Measurements from ENCODE around the gene ATG2B.

The ATG2B gene

GRCh38 chr14:96272777-96273473 lies 90.2 kb downstream of the ATG2B start:
- H3K9me3 ChIP-seq, result no peaks in the 10 kb centered on the region
- TF ChIP-seq, protein P1, sequence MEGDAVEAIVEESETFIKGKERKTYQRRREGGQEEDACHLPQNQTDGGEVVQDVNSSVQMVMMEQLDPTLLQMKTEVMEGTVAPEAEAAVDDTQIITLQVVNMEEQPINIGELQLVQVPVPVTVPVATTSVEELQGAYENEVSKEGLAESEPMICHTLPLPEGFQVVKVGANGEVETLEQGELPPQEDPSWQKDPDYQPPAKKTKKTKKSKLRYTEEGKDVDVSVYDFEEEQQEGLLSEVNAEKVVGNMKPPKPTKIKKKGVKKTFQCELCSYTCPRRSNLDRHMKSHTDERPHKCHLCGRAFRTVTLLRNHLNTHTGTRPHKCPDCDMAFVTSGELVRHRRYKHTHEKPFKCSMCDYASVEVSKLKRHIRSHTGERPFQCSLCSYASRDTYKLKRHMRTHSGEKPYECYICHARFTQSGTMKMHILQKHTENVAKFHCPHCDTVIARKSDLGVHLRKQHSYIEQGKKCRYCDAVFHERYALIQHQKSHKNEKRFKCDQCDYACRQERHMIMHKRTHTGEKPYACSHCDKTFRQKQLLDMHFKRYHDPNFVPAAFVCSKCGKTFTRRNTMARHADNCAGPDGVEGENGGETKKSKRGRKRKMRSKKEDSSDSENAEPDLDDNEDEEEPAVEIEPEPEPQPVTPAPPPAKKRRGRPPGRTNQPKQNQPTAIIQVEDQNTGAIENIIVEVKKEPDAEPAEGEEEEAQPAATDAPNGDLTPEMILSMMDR (IDR thresholded peaks at IDR 0.05), result no peak
- no peak overlapping the region for H3K4me3 ChIP-seq (ENCODE audit: low read depth in 1 of 2, low read length in 1 of 2)
- peaks cover 5% of the 10 kb centered on the region for H3K27me3 ChIP-seq
- H3K36me3 ChIP-seq, result no peaks in the 10 kb centered on the region
- H3K27ac ChIP-seq, result no peak overlapping the region
- H3K4me1 ChIP-seq (ENCODE audit: control insufficient read depth in 1 of 2, insufficient read depth in 1 of 2, low read depth in 1 of 2, low read length in 1 of 2), result no peaks in the 10 kb centered on the region

DNA sequence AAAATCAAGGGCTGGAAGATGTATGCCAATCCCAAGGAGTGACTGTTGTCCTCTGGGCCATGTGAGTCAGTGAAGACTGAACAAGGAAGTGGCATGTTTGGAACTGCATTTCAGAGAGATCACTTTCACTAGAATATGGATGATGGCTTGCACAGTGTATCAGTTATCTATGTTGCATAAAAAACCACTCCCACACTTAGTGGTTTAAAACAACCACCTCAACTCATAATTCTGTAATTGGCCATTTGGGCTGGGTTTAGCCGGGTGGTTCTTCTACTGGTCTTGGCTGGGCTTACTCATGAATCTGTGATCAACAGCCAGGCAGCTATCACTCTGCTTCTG lies 91.7 kb downstream of the ATG2B start:
- H3K27me3 ChIP-seq, result peaks cover 5% of the 10 kb centered on the region
- no peaks in the 10 kb centered on the region for H3K36me3 ChIP-seq
- H3K4me1 ChIP-seq (ENCODE audit: control insufficient read depth in 1 of 2, insufficient read depth in 1 of 2, low read depth in 1 of 2, low read length in 1 of 2), result no peaks in the 10 kb centered on the region
- no peaks in the 10 kb centered on the region for H3K9me3 ChIP-seq
- TF ChIP-seq, protein P1 (IDR thresholded peaks at IDR 0.05), result no peak
- no peak overlapping the region for H3K4me3 ChIP-seq (ENCODE audit: low read depth in 1 of 2, low read length in 1 of 2)
- no peak overlapping the region for H3K27ac ChIP-seq

- H3K27ac ChIP-seq, result no peak overlapping the region
- H3K4me3 ChIP-seq (ENCODE audit: low read depth in 1 of 2, low read length in 1 of 2), result no peak overlapping the region
- peaks cover 5% of the 10 kb centered on the region for H3K27me3 ChIP-seq
- TF ChIP-seq, protein P1 (IDR thresholded peaks at IDR 0.05), result no peak
- no peaks in the 10 kb centered on the region for H3K9me3 ChIP-seq
- no peaks in the 10 kb centered on the region for H3K36me3 ChIP-seq
- no peaks in the 10 kb centered on the region for H3K4me1 ChIP-seq (ENCODE audit: control insufficient read depth in 1 of 2, insufficient read depth in 1 of 2, low read depth in 1 of 2, low read length in 1 of 2)
Observed at GRCh38 chr14:96270565-96271420, 92.3 kb downstream of the ATG2B start.

GRCh38 chr14:96269359-96269710 lies 93.8 kb downstream of the ATG2B start:
- no peaks in the 10 kb centered on the region for H3K9me3 ChIP-seq
- TF ChIP-seq, protein P1 (IDR thresholded peaks at IDR 0.05), result no peak
- no peaks in the 10 kb centered on the region for H3K4me1 ChIP-seq (ENCODE audit: control insufficient read depth in 1 of 2, insufficient read depth in 1 of 2, low read depth in 1 of 2, low read length in 1 of 2)
- H3K4me3 ChIP-seq (ENCODE audit: low read depth in 1 of 2, low read length in 1 of 2), result no peak overlapping the region
- H3K36me3 ChIP-seq, result no peaks in the 10 kb centered on the region
- H3K27me3 ChIP-seq, result no peaks in the 10 kb centered on the region
- no peak overlapping the region for H3K27ac ChIP-seq

DNA sequence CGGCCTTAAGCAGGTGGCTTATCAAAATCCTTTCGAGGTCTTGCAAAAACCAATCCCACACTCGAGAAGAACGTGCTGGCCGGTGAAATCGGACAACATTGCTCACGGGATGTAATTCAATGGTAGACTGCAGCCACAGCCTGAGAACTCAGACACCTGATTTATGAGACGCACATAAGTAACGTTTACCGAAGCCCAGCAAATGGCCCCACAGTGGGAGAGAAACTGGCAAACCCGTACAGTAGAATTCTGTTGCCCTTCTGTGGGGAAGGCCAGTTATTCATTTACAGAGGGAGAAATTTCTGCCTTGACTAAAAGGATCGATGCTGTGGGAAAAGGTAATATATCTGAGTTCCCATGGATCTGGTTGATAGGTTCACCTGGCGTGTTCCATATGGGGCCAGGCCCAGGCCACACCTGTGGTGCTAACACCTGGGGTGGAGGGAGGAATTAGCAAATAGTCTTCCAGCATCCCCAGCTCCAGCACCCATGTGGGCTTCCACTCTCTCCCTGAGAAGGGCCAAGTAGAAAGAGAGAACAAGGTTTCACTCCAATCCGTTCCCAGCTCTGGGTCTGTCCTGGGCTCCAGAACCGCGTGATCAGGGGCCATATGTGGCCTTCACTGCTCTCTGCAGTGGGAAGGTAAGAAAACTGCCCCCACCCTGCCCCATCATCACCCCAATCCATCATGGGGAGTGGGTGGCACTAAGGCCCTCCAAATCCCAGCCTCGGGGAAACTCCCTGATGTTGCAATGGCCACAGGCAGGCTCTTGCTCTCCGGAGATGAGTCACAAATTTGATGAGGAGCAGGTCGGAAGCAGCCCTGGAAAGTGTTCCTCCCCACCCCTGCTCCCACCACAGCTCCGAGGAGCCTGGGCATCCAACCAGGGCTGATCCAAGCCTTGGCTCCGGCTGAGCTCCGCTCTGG lies 94.4 kb downstream of the ATG2B start:
- no peaks in the 10 kb centered on the region for H3K4me1 ChIP-seq (ENCODE audit: control insufficient read depth in 1 of 2, insufficient read depth in 1 of 2, low read depth in 1 of 2, low read length in 1 of 2)
- no peak overlapping the region for H3K27ac ChIP-seq
- H3K27me3 ChIP-seq, result no peaks in the 10 kb centered on the region
- no peaks in the 10 kb centered on the region for H3K9me3 ChIP-seq
- no peak overlapping the region for H3K4me3 ChIP-seq (ENCODE audit: low read depth in 1 of 2, low read length in 1 of 2)
- H3K36me3 ChIP-seq, result no peaks in the 10 kb centered on the region
- TF ChIP-seq, protein P1 (IDR thresholded peaks at IDR 0.05), result no peak
